Bronchial epithelial cell (primary cell): ENCODE data around the gene CKB. TPM values are rescaled to one million over a fixed set of nuclear protein-coding genes. Genes with fewer than 3 reads are reported as not detected.
A peak's percentile ranks its signal among the peaks of the same experiment; 100 is the strongest.

Experiments used
- DNase-seq: peaks from one replicate; pipeline ENCODE4 v3.0.0-alpha.2; 2010; ENCODE audit warnings: low read depth
- FAIRE-seq: peaks from 2 replicates; lab custom pipeline; 2011; peaks lifted over from hg19 to GRCh38; lab: Jason Lieb, UNC
- H3K27me3 ChIP-seq: 2 replicates; pipeline ENCODE4 v1.5.1; 2011; ENCODE audit warnings: low read length; ENCODE audit not compliant: control insufficient read depth, insufficient read depth
- H3K36me3 ChIP-seq: 2 replicates; pipeline ENCODE4 v1.5.1; 2011; ENCODE audit warnings: low read length; ENCODE audit not compliant: control insufficient read depth, insufficient read depth
- H3K4me3 ChIP-seq: 2 replicates; pipeline ENCODE4 v1.5.1; 2011; ENCODE audit warnings: mild to moderate bottlenecking, low read depth, low read length, control low read depth
- CTCF ChIP-seq: IDR thresholded peaks from 2 replicates; pipeline ENCODE4 v1.5.1; 2011; ENCODE audit warnings: mild to moderate bottlenecking, moderate library complexity, low read length, control low read depth, inconsistent platforms; ENCODE audit not compliant: insufficient read depth, severe bottlenecking
- total RNA-seq: library from RNA; depleted of rRNA; stranded (reverse); fragments of >200 nt; gene quantifications from 2 replicates; pipeline ENCODE4 v1.2.1, GENCODE V29; 2014

CKB gene
- total RNA-seq, 1 donor from 2014 or later, result 31.3 TPM

GRCh38 chr14:103531421-103532215 lies 9.0 kb upstream of the CKB start:
- H3K36me3 ChIP-seq, result peaks cover 14% of the 10 kb centered on the region
- H3K27me3 ChIP-seq, result no peaks in the 10 kb centered on the region
- no peak for FAIRE-seq
- TF ChIP-seq CTCF, result no peak
- no peak for DNase-seq
- H3K4me3 ChIP-seq, result no peak overlapping the region

- TF ChIP-seq CTCF, result no peak
- H3K36me3 ChIP-seq, result peaks cover 12% of the 10 kb centered on the region
- DNase-seq, result no peak
- no peak for FAIRE-seq
- no peaks in the 10 kb centered on the region for H3K27me3 ChIP-seq
- no peak overlapping the region for H3K4me3 ChIP-seq
These were observed 8.2 kb upstream of the CKB start for GRCh38 chr14:103530831-103531230.

GRCh38 chr14:103530390-103530789 lies 7.8 kb upstream of the CKB start:
- FAIRE-seq, result no peak
- Histone ChIP-seq H3K4me3 (no peak overlapping the region), H3K27me3 (no peaks in the 10 kb centered on the region), H3K36me3 (peaks cover 12% of the 10 kb centered on the region)
- no peak for DNase-seq
- no peak for TF ChIP-seq CTCF

GRCh38 chr14:103529383-103530365 lies 7.0 kb upstream of the CKB start:
- Histone ChIP-seq H3K4me3 (peak overlapping the region; percentile 81), H3K27me3 (no peaks in the 10 kb centered on the region), H3K36me3 (peaks cover 9% of the 10 kb centered on the region)
- TF ChIP-seq CTCF, result no peak
- DNase-seq, result no peak
- no peak for FAIRE-seq

- peaks cover 6% of the 10 kb centered on the region for H3K36me3 ChIP-seq
- H3K4me3 ChIP-seq, result peak within 1 kb of the TSS; percentile 81
- DNase-seq (peak; percentile 69), FAIRE-seq (no peak)
- TF ChIP-seq CTCF, result no peak
- peaks cover 2% of the 10 kb centered on the region for H3K27me3 ChIP-seq
These were observed 6.2 kb upstream of the CKB start, which contains the start of gene TRMT61A for GRCh38 chr14:103528587-103529382. Gene TRMT61A, plus strand, starts transcription at chr14:103529196. Its CDS starts 783 bp downstream, at chr14:103529979.
